Measurements from ENCODE around the gene MKRN3.

MKRN3 gene

DNA sequence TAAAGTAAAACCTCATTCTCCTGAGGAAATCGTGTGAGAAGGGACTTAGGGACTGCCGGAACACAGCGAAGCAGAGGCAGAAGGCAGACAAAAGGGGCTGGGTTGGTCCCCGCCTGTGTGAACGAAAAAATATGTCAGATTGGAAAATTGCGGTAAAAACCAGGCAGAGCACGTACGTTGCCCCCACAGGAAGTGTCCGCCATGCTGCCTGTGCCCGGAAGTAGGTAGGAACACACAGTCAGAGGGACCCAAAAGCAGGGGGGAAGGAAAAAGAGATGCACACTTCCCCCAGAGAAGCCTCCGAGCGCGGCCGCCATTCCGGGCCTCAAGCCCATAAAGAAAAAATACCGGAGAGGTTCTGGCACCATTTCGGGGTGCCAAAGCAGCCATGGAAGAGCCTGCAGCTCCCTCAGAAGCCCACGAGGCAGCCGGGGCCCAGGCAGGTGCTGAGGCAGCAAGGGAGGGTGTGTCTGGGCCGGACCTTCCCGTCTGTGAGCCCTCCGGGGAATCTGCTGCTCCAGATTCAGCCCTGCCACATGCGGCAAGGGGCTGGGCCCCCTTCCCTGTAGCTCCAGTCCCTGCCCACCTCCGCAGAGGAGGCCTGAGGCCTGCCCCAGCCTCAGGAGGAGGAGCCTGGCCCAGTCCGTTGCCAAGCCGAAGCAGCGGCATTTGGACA, at the start of gene MKRN3:
TSS of gene MKRN3 (plus strand) at position 280 of the 676 bp plus-strand sequence. CDS start at position 389, 109 bp downstream.
- peak; percentile 63 for DNase-seq

GRCh38 chr15:23516866-23517265, 48.6 kb upstream of the MKRN3 start:
- no peak for DNase-seq

DNA sequence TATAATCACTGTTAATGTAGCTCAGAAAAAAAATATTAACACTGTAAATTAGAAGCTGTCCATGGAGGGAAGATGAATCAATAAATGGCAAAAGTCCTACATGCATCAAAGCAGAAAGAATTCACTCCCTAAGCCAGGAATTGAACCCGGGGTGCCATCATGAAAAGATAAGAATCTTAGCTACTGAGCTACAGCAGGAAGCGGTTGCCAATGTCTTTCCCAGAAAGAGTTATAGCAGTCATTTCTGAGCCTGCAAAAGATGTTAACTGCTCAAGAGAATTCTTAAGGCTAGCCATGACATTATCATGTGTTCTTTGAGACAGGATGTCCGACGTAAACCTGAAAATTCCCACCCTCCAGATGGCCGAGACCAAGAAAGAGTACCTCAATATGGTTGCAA, 47.4 kb upstream of the MKRN3 start:
- DNase-seq: no peak

- DNase-seq: no peak
Measured at GRCh38 chr15:23524816-23525215, 40.7 kb upstream of the MKRN3 start.

- DNase-seq: no peak
Measured at GRCh38 chr15:23529891-23530290, 35.6 kb upstream of the MKRN3 start.

GRCh38 chr15:23532024-23532423, 33.5 kb upstream of the MKRN3 start:
- DNase-seq: no peak

- no peak for DNase-seq
Measured at GRCh38 chr15:23536659-23537058, 28.8 kb upstream of the MKRN3 start.

- no peak for DNase-seq
Measured at GRCh38 chr15:23538648-23539047, 26.8 kb upstream of the MKRN3 start.

DNA sequence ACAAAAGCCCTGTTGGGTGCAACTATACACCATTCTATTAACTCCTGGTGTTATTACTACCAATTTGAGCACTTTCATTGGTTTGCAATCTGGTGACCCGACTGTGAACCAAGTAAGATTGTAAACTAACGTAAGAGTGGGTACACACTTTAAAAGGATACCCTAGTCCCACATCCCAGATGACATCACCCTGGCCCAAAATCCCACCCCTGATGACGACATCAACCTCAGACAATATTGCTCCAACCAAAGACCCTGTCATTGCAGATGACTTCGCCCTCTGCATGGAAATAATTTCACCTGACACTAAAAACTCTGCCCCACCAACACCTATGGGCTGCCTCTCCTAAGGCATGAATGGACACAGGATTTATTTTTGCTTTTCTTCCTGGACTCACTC, 25.6 kb upstream of the MKRN3 start:
- DNase-seq: no peak

DNA sequence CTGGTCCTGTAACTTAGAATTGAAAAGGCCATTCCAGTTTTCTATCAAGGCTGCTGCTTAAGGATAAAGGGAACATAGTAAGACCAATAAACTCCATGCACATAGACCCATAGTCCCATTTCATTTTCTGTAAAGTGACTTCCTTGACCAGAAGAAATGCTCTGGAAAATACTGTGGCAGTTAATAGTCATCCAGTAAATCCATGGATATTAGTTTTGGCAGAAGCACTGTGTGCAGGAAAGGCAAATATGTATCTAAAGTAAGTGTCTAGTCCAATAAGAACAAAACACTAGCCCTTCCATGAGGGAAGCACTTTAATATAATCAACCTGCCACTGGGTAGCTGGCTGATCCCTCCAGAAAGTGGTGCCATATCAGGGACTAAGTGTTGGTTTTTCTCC, 19.3 kb upstream of the MKRN3 start:
- no peak for DNase-seq

- no peak for DNase-seq
Measured at GRCh38 chr15:23548071-23548470, 17.4 kb upstream of the MKRN3 start.

DNA sequence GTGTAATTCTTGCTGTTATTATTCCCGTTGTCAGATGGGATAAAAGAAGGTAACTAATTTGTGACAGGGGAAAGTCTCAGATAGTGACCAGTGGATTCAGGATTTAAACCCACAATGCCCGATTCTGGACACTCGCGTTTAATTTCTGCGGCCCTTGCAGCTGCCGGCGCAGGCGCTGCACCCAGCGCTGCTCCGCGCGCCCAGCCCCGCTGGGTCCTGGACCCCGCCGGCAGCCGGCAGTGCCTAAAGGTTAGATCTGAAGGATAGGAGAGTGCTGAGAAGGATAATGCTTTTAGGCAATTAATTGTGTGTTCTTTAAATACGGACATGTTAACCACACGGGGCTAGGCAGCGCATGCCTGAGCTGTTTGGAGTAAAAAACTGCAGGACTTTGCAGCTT, 3.6 kb upstream of the MKRN3 start:
- DNase-seq: no peak

DNA sequence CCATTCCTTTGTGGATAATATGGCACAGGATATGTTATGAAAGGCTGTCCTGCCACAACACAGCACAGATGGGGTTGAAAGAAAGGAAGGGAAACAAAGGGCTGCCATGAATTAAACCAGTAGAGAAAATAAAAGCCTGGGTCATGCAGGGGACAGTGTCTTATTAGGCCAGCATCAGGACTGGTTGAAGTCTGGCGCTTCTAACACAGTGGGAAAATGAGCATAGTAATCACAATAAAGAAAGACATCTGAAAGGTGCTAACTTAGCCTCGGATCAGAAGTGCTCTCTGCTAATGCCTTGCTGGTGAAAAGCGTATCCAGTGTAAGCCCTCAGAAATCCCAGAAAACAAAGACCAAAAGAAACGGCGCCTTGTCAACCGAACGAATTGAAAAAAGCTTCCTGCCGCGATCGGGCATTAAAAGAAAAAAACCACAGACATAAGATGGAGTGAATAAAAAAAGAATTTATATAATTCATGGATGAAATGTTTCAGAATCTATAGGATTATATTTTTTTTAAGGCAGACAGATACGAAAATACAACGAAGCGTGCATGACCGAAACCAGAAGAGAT, 566 bp upstream of the MKRN3 start:
- no peak for DNase-seq

GRCh38 chr15:23566071-23566554, 639 bp downstream of the MKRN3 start:
- DNase-seq: peak; percentile 75

DNA sequence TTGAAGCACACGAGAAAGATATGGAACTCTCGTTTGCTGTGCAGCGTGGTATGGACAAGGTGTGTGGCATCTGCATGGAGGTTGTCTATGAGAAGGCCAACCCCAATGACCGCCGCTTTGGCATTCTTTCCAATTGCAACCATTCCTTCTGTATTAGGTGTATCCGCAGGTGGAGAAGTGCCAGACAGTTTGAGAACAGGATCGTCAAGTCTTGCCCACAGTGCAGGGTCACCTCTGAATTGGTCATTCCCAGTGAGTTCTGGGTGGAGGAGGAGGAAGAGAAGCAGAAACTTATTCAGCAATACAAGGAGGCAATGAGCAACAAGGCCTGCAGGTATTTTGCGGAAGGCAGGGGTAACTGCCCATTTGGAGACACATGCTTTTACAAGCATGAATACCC, 1.2 kb downstream of the MKRN3 start:
- DNase-seq: no peak

DNA sequence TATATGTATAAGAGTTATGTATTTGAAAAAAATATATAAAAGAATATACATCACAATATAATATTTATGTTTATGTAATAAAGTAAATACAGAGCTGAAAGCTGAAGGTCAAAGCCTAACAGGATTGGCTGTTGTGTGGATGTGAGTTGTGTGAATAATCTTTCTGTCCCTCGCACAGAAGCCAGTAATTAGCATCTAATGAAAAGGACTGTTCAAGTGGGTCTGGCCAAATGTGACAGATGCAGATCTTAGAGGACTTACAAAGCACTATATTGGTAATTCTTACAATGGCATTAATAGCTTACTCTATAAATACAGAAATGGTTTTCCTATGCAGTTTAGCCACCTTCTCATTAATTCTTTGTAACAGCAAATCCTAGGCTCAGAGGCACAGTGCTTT, 2.4 kb downstream of the MKRN3 start:
- DNase-seq: no peak

DNA sequence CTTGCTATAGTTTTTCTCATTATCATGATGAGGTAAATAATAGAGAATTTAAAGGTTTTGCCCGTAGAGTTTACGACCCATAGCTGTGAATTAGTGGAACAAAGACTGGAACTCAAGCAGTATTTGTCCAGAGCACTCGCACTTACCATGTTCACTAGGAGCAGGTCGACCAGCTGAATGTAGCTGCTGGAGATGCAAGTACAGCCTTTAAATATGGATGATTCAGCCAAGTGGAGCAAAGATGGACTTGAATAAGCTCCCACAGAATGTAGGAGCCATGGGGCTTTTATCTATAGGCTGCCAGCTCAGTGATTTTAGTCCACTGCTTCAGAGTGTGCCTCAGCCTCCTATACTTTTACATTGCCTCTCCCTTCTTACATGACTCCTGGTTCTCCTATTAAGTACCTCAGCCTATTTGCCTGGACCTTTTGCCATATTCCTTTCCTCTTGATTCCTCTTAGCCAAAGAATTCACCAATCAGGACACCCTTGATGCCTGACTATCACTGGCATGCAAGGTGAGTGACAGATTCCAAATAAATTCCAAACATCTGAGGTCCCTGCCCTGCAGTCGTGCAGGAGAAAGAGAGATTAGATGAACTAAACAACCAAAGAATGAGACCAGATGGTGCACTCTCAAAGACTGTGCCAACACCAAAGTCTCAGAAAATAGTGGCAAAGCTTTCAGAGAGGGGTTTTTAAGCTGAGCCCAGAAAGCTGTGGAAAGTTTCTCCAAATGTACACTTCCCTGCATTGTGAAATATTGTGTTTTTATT, 3.9 kb downstream of the MKRN3 start:
- DNase-seq: no peak

DNA sequence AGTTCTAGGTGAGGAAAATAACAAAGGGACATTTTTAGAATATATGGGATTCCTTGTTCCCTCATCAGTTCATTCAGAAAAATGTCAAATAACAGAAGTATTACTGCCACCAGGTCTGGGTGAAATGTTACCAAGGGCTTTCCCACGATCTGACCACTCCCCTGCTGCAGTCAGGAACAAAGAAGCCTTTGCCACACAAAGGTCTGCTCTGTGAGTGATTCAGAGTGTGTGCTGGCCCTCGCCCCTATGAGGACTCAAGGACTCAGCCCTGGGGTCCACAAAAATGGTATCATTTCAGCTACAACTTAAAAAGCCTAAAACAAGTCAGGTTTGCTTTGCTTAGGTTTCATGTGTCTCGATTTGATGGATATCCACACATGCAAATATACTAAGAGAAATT, 5.0 kb downstream of the MKRN3 start:
- DNase-seq: no peak

GRCh38 chr15:23572844-23573243, 7.4 kb downstream of the MKRN3 start:
- no peak for DNase-seq

- DNase-seq: no peak
Measured at GRCh38 chr15:23574742-23575141, 9.3 kb downstream of the MKRN3 start.

GRCh38 chr15:23576061-23576460, 10.6 kb downstream of the MKRN3 start:
- DNase-seq: no peak

- no peak for DNase-seq
Measured at GRCh38 chr15:23578521-23579150, 13.2 kb downstream of the MKRN3 start.

DNA sequence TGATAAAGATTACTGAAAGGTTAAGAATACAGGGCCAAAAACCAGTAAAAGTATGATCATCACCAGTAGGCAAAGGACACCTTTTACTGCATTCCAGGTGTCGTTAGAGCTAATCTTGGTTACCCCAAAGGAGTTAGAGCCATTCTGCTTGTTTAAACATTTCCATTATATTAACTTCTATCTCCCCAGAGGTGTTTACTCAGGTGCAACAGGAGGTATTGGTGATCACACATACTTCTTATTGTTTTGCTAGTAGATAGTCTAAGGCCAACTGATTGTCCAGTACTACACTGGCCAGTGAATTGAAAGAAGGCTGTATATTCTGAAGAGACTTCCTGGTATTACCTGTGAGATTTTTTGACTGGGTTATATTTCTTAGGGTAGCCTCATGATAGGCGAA, 22.8 kb downstream of the MKRN3 start:
- no peak for DNase-seq

DNA sequence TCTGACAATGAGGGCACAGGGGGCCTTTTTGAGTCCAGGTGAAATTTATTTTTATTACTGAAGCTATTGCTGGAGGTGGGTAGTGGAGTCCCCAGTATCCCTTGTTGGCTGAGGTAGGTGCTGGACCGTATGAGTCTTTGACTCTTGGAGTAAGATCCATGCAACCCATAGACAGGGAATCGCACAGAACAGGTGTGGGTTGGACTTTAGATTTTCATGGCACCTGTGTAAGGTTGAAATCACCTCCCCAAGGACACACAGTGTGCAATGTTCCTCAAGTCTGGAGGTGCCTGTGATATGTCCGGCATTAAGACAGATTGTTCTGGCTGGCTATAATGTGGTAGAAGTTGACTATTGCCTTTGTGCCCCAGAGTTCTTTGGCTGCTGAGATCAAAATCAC, 23.5 kb downstream of the MKRN3 start:
- DNase-seq: no peak
